NCI-H524 (cell line): Measurements from ENCODE around the gene RUNX1.

Experiments used
- DNase-seq, 2 experiments: peaks; one replicate each; lab custom pipeline; 2025; lab: John Stamatoyannopoulos, UW

RUNX1 gene

DNA sequence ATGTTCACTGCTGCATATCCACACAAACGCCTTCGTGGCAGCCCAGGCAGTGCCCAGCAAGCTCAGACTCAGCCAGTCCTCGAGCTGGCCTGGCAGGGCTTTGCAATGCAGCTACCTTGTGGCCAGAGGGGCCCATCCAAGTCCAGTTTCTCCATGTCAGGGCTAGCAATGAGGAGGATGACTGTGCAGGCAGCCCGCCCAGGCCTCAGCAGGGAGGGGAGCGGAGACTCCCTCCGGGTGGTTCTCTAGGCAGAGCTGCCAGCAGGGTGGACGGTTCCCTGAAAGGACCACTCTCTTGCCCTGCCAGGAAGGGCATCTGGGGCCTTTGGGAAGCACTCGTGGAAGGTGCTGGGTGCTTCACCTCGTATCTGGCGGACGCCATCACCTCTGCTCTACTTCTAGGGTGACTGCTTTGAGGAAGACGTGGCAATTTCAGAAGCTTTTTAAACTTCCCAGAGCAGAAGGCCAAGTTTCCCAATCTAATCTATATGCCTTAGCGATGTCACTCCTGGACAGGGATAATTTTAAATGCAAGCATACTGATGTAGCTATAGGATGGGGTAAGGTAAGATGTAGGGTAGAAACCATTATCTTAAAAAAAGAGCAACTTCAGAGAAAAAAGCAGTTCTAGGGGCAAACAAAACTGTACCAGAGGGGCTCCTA is 56.2 kb downstream of the RUNX1 start:
- no peak for DNase-seq

GRCh38 chr21:34992180-34992579 is 56.9 kb downstream of the RUNX1 start:
- DNase-seq = no peak

- DNase-seq = no peak
Observed at GRCh38 chr21:34991366-34991957, 57.6 kb downstream of the RUNX1 start.

GRCh38 chr21:34990842-34991241 is 58.3 kb downstream of the RUNX1 start:
- no peak for DNase-seq

DNA sequence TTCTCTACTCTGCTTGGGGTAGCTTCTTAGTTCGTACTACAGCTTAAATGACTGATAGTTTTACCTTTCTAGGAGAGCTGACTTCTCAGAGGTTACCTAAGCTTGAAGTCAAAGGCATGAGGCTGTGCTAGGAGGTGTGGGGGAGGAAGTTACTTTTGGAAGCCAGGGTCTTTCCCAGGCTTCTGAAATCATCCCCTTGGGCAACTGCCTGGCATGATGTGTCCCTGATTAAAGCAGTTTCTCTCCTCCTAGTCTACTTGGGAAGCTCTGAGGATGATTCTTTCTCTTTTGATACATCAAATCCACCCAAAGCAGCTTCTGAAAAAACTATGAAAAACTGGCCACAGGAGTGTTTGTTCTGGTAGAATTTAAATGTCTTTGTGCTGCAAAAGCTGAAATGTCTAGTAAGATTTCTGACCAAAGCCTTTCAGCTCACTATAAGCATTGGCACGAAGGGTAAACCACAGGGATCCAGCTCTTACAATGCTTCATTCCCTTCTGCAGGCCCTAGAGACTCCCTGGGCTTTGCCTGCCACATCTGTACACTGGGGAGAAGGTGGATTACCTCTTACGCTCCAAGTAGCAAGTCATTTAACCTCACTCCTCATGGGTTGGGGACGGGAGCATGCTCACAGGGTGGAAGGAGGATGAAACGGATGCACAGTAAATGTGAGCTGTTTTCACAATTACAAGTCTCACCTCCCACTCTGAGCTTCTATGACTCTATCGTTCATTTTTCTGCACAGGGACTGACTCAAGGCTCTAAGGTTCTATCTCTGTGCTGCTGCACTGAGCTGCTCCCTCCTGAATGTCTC is 59.6 kb downstream of the RUNX1 start:
- no peak for DNase-seq

- no peak for DNase-seq
Observed at GRCh38 chr21:34988625-34989024, 60.5 kb downstream of the RUNX1 start.

DNA sequence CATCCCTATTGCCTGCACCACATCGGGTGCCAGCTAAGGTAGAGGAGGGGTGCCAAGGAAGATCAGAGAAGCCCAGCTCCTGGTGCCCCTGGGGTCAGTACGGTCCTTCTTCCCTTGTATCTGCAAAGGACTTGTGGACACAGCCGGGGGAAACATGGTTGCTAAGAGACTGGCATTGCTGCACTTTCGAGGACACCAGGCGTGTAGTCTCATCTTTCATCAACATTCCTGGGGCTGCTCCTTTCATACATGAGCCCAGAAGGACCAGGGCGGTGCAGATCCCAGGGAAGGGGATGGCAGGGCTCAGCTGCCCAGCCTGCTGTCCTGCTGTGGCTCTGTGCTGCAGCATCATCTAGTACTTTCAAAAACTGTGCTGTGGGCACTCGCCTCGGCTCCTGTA is 61.0 kb downstream of the RUNX1 start:
- DNase-seq = no peak

GRCh38 chr21:34987501-34988072 is 61.5 kb downstream of the RUNX1 start:
- no peak for DNase-seq

GRCh38 chr21:34986561-34987500 is 62.3 kb downstream of the RUNX1 start:
- no peak for DNase-seq

- no peak for DNase-seq
Observed at GRCh38 chr21:34984356-34985058, 64.6 kb downstream of the RUNX1 start.

DNA sequence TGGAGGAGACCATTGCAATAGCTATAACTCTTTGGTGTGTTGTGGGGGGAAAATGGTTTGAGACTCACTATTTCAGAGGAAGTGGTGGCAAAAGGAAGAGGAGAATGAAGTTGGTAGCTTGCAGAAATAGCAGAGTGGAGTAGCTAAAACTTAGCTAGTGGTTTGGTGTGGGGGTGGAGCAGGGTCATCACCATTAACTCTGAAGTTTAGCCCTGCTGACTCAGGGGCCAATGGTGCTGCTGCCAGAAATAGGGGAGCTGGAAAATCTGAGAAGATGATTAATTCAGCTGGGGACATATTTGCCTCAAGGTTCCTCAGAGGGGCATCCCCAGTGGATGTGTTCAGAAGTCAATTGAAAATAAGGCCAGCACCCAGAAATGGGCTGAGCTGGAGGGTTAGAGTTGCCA is 65.4 kb downstream of the RUNX1 start:
- DNase-seq = no peak

- no peak for DNase-seq
Observed at GRCh38 chr21:34981791-34982190, 67.3 kb downstream of the RUNX1 start.

- no peak for DNase-seq
Observed at GRCh38 chr21:34980423-34981115, 68.5 kb downstream of the RUNX1 start.

DNA sequence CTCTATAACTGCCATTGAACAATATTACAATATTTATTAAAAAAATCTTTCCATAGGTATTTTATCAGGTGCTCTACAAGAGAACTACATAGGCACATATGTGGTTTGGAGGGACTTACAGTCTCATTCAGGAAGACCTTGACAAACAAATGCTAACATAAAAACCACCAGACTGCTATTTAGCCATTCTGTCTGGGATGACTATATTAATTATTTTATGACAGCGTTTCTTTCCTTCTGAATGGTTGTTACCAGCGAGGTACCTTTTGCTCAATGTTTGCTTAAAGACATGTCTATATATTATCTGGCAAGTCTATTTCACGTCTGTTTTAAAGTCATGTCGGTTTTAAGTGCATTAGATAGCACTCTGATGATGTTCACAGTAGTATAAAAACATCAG is 69.7 kb downstream of the RUNX1 start:
- no peak for DNase-seq

- no peak for DNase-seq
Observed at GRCh38 chr21:34977333-34977732, 71.8 kb downstream of the RUNX1 start.

- DNase-seq = no peak
Observed at GRCh38 chr21:34974162-34974981, 74.7 kb downstream of the RUNX1 start.

- no peak for DNase-seq
Observed at GRCh38 chr21:34973685-34974084, 75.4 kb downstream of the RUNX1 start.

DNA sequence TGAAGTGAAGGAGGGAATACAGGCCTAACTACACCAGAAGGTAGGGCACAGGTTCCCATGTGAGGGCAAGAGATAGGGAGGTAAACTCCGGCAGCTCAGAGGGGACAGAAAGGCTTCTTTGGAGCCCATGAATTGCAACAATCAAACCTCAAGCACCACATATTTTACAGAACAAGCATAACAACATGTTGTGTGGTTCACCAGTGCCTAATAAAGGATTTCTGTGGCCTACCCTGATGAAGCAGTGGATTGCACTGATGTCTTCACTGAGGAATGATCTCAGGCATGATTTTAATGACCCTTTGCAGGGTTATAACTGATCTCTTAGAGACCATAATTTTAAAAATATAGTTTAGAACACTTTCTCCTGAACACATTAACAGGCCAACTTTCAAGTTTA is 77.4 kb downstream of the RUNX1 start:
- no peak for DNase-seq

DNA sequence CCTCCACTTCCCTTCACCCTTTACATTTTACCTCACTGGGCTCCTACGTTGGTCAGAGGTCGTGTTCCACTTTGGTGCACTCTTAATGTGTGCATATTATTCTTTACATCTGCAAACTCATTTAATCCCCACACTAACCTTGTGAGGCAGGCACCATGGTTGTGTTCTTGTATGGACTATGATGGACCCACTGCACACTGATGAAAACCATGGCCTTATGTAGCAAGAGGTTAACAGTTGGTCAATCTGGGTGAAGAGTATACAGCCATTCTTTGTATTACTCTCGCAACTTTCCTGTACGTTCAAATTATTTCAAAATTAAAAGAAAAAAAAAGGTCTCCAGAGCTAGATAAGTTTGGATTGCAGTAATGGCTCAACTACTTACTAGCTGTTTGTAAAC is 78.5 kb downstream of the RUNX1 start:
- no peak for DNase-seq

DNA sequence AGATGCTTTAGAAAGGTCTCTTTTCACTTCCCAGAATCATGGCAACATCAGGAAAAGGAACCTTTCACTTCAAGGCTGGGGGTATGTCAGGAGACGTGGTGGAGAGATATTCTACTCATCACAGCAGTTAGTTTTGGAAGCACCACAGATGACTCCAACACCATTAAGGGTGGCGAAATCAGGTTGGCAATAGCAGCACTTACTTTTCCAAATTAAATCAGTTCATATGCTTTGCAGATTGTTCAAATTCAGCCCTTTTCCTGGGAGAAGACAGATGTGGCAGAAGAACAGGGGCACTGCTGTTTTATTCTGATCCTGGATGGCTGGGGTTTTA is 79.0 kb downstream of the RUNX1 start:
- DNase-seq = no peak
